GM10847 (cell line): ENCODE measurements around the gene MRGPRX2.

Experiments
- POLR2A ChIP-seq: IDR thresholded peaks from 2 replicates; pipeline ENCODE4 v1.6.1; 2011; ENCODE audit not compliant: insufficient read length; ENCODE audit errors: extremely low read depth

The MRGPRX2 gene

GRCh38 chr11:19060629-19061028, at the start of gene MRGPRX2:
Gene MRGPRX2 (minus strand): TSS chr11:19060717. CDS start chr11:19056402, 4,315 bp downstream.
- no peak for TF ChIP-seq POLR2A

GRCh38 chr11:19110295-19110694, 49.8 kb upstream of the MRGPRX2 start:
- TF ChIP-seq POLR2A: no peak

GRCh38 chr11:19107125-19107524, 46.6 kb upstream of the MRGPRX2 start:
- TF ChIP-seq POLR2A: no peak

GRCh38 chr11:19105011-19105410, 44.5 kb upstream of the MRGPRX2 start:
- no peak for TF ChIP-seq POLR2A

- TF ChIP-seq POLR2A: no peak
These were observed 42.0 kb upstream of the MRGPRX2 start for GRCh38 chr11:19102521-19102900.

- TF ChIP-seq POLR2A: no peak
These were observed 41.4 kb upstream of the MRGPRX2 start for GRCh38 chr11:19101796-19102520.

GRCh38 chr11:19100885-19101284, 40.4 kb upstream of the MRGPRX2 start:
- TF ChIP-seq POLR2A: no peak

- TF ChIP-seq POLR2A: no peak
These were observed 38.6 kb upstream of the MRGPRX2 start for GRCh38 chr11:19099093-19099492.

- TF ChIP-seq POLR2A: no peak
These were observed 34.3 kb upstream of the MRGPRX2 start for GRCh38 chr11:19094859-19095258.

- TF ChIP-seq POLR2A: no peak
These were observed 33.5 kb upstream of the MRGPRX2 start for GRCh38 chr11:19093976-19094375.

GRCh38 chr11:19092850-19093249, 32.3 kb upstream of the MRGPRX2 start:
- no peak for TF ChIP-seq POLR2A

- no peak for TF ChIP-seq POLR2A
These were observed 31.8 kb upstream of the MRGPRX2 start for GRCh38 chr11:19092342-19092741.

GRCh38 chr11:19091366-19091765, 30.8 kb upstream of the MRGPRX2 start:
- TF ChIP-seq POLR2A: no peak

- TF ChIP-seq POLR2A: no peak
These were observed 28.9 kb upstream of the MRGPRX2 start for GRCh38 chr11:19089421-19089820.

- no peak for TF ChIP-seq POLR2A
These were observed 28.3 kb upstream of the MRGPRX2 start for GRCh38 chr11:19088791-19089190.

GRCh38 chr11:19087658-19088057, 27.1 kb upstream of the MRGPRX2 start:
- TF ChIP-seq POLR2A: no peak

GRCh38 chr11:19084661-19085315, 24.3 kb upstream of the MRGPRX2 start:
- no peak for TF ChIP-seq POLR2A
